WTC11 (cell line): ENCODE results near the gene PSMB2. TPM values are rescaled to one million over a fixed set of nuclear protein-coding genes. Genes with fewer than 3 reads are reported as not detected.

Source experiments
- ATAC-seq: fragments of 200-7000 bp; cut with Tn5 transposase; 2 replicates; pipeline ENCODE4 v1.10.0; 2021; ENCODE audit warnings: mild to moderate bottlenecking, moderate library complexity
- CTCF ChIA-PET: fragments of 300-600 bp; sonication (Branson Sonifier 250); formaldehyde crosslinking; loops from one replicate; lab custom pipeline; 2021; ENCODE audit warnings: antibody characterized with exemption; lab: Charles Lee
- POLR2A ChIA-PET: fragments of 350-600 bp; sonication (Branson Sonifier 250); formaldehyde crosslinking; loops from one replicate; lab custom pipeline; 2021; ENCODE audit warnings: antibody characterized with exemption; lab: Charles Lee
- DNase-seq: peaks from one replicate; pipeline ENCODE4 v3.0.0; 2021; ENCODE audit warnings: low spot score
- H3K27ac Mint-ChIP-seq: 2 replicates; pipeline ENCODE4 v1.8.0; 2021; ENCODE audit warnings: mixed read lengths
- H3K27me3 Mint-ChIP-seq: 2 replicates; pipeline ENCODE4 v1.8.0; 2021; ENCODE audit warnings: low read depth, mild to moderate bottlenecking, moderate library complexity, mixed read lengths
- H3K36me3 Mint-ChIP-seq: 2 replicates; pipeline ENCODE4 v1.8.0; 2021; ENCODE audit warnings: mixed read lengths
- H3K4me1 Mint-ChIP-seq: 2 replicates; pipeline ENCODE4 v1.8.0; 2022; ENCODE audit warnings: mixed read lengths
- H3K4me3 Mint-ChIP-seq: 2 replicates; pipeline ENCODE4 v1.8.0; 2021; ENCODE audit warnings: mild to moderate bottlenecking, moderate library complexity, mixed read lengths
- H3K9me3 Mint-ChIP-seq: 2 replicates; pipeline ENCODE4 v1.8.0; 2021; ENCODE audit warnings: mixed read lengths
- ARID4B ChIP-seq: sonication (generic); formaldehyde crosslinking; IDR thresholded peaks from 2 replicates; pipeline ENCODE4 v1.8.0; 2023; ENCODE audit warnings: missing genetic modification reagents, mild to moderate bottlenecking, borderline replicate concordance
- ATF1 ChIP-seq: sonication (generic); formaldehyde crosslinking; IDR thresholded peaks from 2 replicates; pipeline ENCODE4 v1.8.1; 2023; ENCODE audit warnings: mild to moderate bottlenecking, moderate library complexity, missing genetic modification reagents
- ETV6 ChIP-seq: sonication (generic); formaldehyde crosslinking; IDR thresholded peaks from 2 replicates; pipeline ENCODE4 v1.8.1; 2022; ENCODE audit warnings: mild to moderate bottlenecking, missing genetic modification reagents
- FOXP1 ChIP-seq: sonication (generic); formaldehyde crosslinking; IDR thresholded peaks from 2 replicates; pipeline ENCODE4 v1.8.0; 2022; ENCODE audit warnings: missing genetic modification reagents, mild to moderate bottlenecking, moderate library complexity, borderline replicate concordance
- FOXP4 ChIP-seq: sonication (generic); formaldehyde crosslinking; IDR thresholded peaks from 2 replicates; pipeline ENCODE4 v1.8.0; 2022; ENCODE audit warnings: mild to moderate bottlenecking, missing genetic modification reagents
- HMGA2 ChIP-seq: fragments of 250-450 bp; sonication (Bioruptor Pico); IDR thresholded peaks from 2 replicates; pipeline ENCODE4 v1.4.0; 2021; ENCODE audit warnings: mild to moderate bottlenecking, moderate library complexity
- JUN ChIP-seq: sonication (generic); formaldehyde crosslinking; IDR thresholded peaks from 2 replicates; pipeline ENCODE4 v1.8.0; 2023; ENCODE audit warnings: mild to moderate bottlenecking, missing genetic modification reagents
- MYBL2 ChIP-seq: sonication (generic); formaldehyde crosslinking; IDR thresholded peaks from 2 replicates; pipeline ENCODE4 v1.8.1; 2023; ENCODE audit warnings: mild to moderate bottlenecking, moderate library complexity, missing genetic modification reagents
- NFE2L1 ChIP-seq: sonication (generic); formaldehyde crosslinking; IDR thresholded peaks from 2 replicates; pipeline ENCODE4 v1.8.1; 2023; ENCODE audit warnings: missing genetic modification reagents
- NFYB ChIP-seq: sonication (generic); formaldehyde crosslinking; conservative IDR thresholded peaks from 2 replicates; pipeline ENCODE4 v1.8.0; 2022; ENCODE audit warnings: low read depth, missing genetic modification reagents
- SOX15 ChIP-seq: fragments of 250-450 bp; sonication (Bioruptor Pico); IDR thresholded peaks from 2 replicates; pipeline ENCODE4 v1.9.0; 2021; ENCODE audit warnings: mild to moderate bottlenecking
- SP1 ChIP-seq: sonication (generic); formaldehyde crosslinking; conservative IDR thresholded peaks from 2 replicates; pipeline ENCODE4 v1.8.1; 2022; ENCODE audit warnings: missing genetic modification reagents
- USF2 ChIP-seq: sonication (generic); formaldehyde crosslinking; IDR thresholded peaks from 2 replicates; pipeline ENCODE4 v1.8.1; 2023; ENCODE audit warnings: mild to moderate bottlenecking, missing genetic modification reagents, moderate library complexity
- ZNF396 ChIP-seq: fragments of 250-450 bp; sonication (Bioruptor Pico); IDR thresholded peaks from 2 replicates; pipeline ENCODE4 v1.8.0; 2021; ENCODE audit warnings: mild to moderate bottlenecking, moderate library complexity, borderline replicate concordance
- ZNF671 ChIP-seq: fragments of 250-450 bp; sonication (Bioruptor Pico); IDR thresholded peaks from 2 replicates; pipeline ENCODE4 v1.8.0; 2021; ENCODE audit warnings: mild to moderate bottlenecking
- total RNA-seq: library from RNA; stranded (reverse); gene quantifications from 3 replicates; pipeline ENCODE4 v1.2.3, GENCODE V29; 2021
- TF ChIP-seq, protein P1 (sequence below): sonication (generic); formaldehyde crosslinking; IDR thresholded peaks from 2 replicates; pipeline ENCODE4 v1.8.1; 2023; ENCODE audit warnings: mild to moderate bottlenecking, missing genetic modification reagents
- TF ChIP-seq, protein P2 (sequence below): sonication (generic); formaldehyde crosslinking; IDR thresholded peaks from 2 replicates; pipeline ENCODE4 v1.8.1; 2023; ENCODE audit warnings: mild to moderate bottlenecking, missing genetic modification reagents, moderate library complexity
- TF ChIP-seq, protein P3 (sequence below): sonication (generic); formaldehyde crosslinking; IDR thresholded peaks from 2 replicates; pipeline ENCODE4 v1.8.0; 2022; ENCODE audit warnings: mild to moderate bottlenecking, missing genetic modification reagents
- TF ChIP-seq, protein P4 (sequence below): sonication (generic); formaldehyde crosslinking; IDR thresholded peaks from 2 replicates; pipeline ENCODE4 v1.8.1; 2022; ENCODE audit warnings: mild to moderate bottlenecking, moderate library complexity, missing genetic modification reagents
- TF ChIP-seq, protein P5 (sequence below): sonication (generic); formaldehyde crosslinking; IDR thresholded peaks from 2 replicates; pipeline ENCODE4 v1.8.1; 2022; ENCODE audit warnings: mild to moderate bottlenecking, missing genetic modification reagents, moderate library complexity, borderline replicate concordance

Gene PSMB2
- total RNA-seq, 1 experiment from 2014 or later: 76.7 TPM

GRCh38 chr1:35603468-35603867, 37.9 kb downstream of the PSMB2 start:
- ChIA-PET POLR2A (no interaction called here), CTCF (interaction anchor here (1.0 to 1.6 kb wide), 4 partner anchors 12 to 112 kb away, joined by 3 to 6 read pairs (median 5); no protein-coding TSS in a partner anchor)
- no peak for TF ChIP-seq ZNF396 (CRISPR knock-in tag)
- TF ChIP-seq SOX15 (CRISPR knock-in tag): no peak
- no peak for TF ChIP-seq ETV6 (CRISPR knock-in tag)
- no peaks in the 10 kb centered on the region for H3K9me3 Mint-ChIP-seq
- peaks cover 37% of the 10 kb centered on the region for H3K36me3 Mint-ChIP-seq
- DNase-seq (no peak), ATAC-seq (no peak)
- peaks cover 11% of the 10 kb centered on the region for H3K4me1 Mint-ChIP-seq
- H3K27me3 Mint-ChIP-seq: no peaks in the 10 kb centered on the region
- no peak overlapping the region for H3K27ac Mint-ChIP-seq
- no peak overlapping the region for H3K4me3 Mint-ChIP-seq

- no peaks in the 10 kb centered on the region for H3K9me3 Mint-ChIP-seq
- H3K27ac Mint-ChIP-seq: no peak overlapping the region
- POLR2A ChIA-PET: no interaction called here
- TF ChIP-seq, protein P1, sequence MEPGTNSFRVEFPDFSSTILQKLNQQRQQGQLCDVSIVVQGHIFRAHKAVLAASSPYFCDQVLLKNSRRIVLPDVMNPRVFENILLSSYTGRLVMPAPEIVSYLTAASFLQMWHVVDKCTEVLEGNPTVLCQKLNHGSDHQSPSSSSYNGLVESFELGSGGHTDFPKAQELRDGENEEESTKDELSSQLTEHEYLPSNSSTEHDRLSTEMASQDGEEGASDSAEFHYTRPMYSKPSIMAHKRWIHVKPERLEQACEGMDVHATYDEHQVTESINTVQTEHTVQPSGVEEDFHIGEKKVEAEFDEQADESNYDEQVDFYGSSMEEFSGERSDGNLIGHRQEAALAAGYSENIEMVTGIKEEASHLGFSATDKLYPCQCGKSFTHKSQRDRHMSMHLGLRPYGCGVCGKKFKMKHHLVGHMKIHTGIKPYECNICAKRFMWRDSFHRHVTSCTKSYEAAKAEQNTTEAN: no peak
- TF ChIP-seq, all 79 proteins: peak for 0
- no peaks in the 10 kb centered on the region for H3K27me3 Mint-ChIP-seq
- CTCF ChIA-PET: interaction anchor here (0.9 kb wide), 1 partner anchor 127 kb away, joined by 3 read pairs; no protein-coding TSS in a partner anchor
- DNase-seq (no peak), ATAC-seq (no peak)
- no peak overlapping the region for H3K4me3 Mint-ChIP-seq
- peaks cover 9% of the 10 kb centered on the region; the same call in 1 of the 2 replicates for H3K4me1 Mint-ChIP-seq
- peaks cover 26% of the 10 kb centered on the region for H3K36me3 Mint-ChIP-seq
These were observed 40.7 kb downstream of the PSMB2 start for GRCh38 chr1:35600593-35600992.

DNA sequence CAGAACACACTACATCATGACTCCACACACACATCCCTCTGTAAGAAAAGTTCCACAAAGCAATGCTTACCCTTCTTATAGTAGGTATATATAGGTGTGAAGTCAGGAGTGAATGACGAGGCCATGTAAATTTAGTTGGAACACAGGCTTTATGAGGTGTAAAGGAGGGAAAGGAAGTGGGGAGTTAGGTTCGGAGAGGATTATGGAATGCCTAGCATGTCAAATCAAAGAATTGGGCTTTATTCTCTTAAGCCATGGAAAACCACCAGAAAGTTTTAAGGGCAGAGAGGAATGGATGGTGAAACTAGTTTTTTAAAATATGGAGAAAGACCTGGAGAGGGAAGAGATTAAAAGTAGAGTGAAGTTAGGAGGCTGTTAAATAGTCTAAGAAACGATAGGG, 41.9 kb downstream of the PSMB2 start:
- ChIA-PET CTCF (interaction anchor here (1.1 to 1.4 kb wide), 2 partner anchors 35 to 116 kb away, joined by 5 read pairs; no protein-coding TSS in a partner anchor), POLR2A (no interaction called here)
- TF ChIP-seq SP1 (no peak), FOXP4 (no peak), JUN (CRISPR knock-in tag) (no peak), USF2 (CRISPR knock-in tag) (no peak), ZNF671 (CRISPR knock-in tag) (no peak), NFE2L1 (no peak), MYBL2 (CRISPR knock-in tag) (no peak), NFYB (no peak), ARID4B (no peak), HMGA2 (no peak), ATF1 (CRISPR knock-in tag) (no peak), FOXP1 (CRISPR knock-in tag) (no peak)
- TF ChIP-seq, protein P2, sequence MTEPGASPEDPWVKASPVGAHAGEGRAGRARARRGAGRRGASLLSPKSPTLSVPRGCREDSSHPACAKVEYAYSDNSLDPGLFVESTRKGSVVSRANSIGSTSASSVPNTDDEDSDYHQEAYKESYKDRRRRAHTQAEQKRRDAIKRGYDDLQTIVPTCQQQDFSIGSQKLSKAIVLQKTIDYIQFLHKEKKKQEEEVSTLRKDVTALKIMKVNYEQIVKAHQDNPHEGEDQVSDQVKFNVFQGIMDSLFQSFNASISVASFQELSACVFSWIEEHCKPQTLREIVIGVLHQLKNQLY (CRISPR knock-in tag): no peak
- TF ChIP-seq, protein P3, sequence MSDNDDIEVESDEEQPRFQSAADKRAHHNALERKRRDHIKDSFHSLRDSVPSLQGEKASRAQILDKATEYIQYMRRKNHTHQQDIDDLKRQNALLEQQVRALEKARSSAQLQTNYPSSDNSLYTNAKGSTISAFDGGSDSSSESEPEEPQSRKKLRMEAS (CRISPR knock-in tag): no peak
- TF ChIP-seq, protein P4, sequence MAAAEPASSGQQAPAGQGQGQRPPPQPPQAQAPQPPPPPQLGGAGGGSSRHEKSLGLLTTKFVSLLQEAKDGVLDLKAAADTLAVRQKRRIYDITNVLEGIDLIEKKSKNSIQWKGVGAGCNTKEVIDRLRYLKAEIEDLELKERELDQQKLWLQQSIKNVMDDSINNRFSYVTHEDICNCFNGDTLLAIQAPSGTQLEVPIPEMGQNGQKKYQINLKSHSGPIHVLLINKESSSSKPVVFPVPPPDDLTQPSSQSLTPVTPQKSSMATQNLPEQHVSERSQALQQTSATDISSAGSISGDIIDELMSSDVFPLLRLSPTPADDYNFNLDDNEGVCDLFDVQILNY (CRISPR knock-in tag): no peak
- TF ChIP-seq, protein P5, sequence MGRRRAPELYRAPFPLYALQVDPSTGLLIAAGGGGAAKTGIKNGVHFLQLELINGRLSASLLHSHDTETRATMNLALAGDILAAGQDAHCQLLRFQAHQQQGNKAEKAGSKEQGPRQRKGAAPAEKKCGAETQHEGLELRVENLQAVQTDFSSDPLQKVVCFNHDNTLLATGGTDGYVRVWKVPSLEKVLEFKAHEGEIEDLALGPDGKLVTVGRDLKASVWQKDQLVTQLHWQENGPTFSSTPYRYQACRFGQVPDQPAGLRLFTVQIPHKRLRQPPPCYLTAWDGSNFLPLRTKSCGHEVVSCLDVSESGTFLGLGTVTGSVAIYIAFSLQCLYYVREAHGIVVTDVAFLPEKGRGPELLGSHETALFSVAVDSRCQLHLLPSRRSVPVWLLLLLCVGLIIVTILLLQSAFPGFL: no peak
- H3K4me1 Mint-ChIP-seq: peaks cover 9% of the 10 kb centered on the region; the same call in 1 of the 2 replicates
- H3K36me3 Mint-ChIP-seq: peaks cover 22% of the 10 kb centered on the region
- H3K4me3 Mint-ChIP-seq: no peak overlapping the region
- H3K27ac Mint-ChIP-seq: peak overlapping the region; percentile 25; the same call in 1 of the 2 replicates
- H3K27me3 Mint-ChIP-seq: no peaks in the 10 kb centered on the region
- DNase-seq: no peak
- no peaks in the 10 kb centered on the region for H3K9me3 Mint-ChIP-seq
- no peak for ATAC-seq
